Astrocyte of the cerebellum (primary cell): Measurements from ENCODE around the gene SLC35B2.

Experiments
- DNase-seq: peaks from one replicate; pipeline ENCODE4 v3.0.0-alpha.2; 2011; ENCODE audit warnings: low read depth
- H3K4me3 ChIP-seq: 2 replicates; pipeline ENCODE4 v1.5.1; 2011; ENCODE audit warnings: mild to moderate bottlenecking, low read depth, low read length, moderate library complexity
- CTCF ChIP-seq: IDR thresholded peaks from 2 replicates; pipeline ENCODE4 v1.5.1; 2012; ENCODE audit warnings: low read length, low read depth, moderate library complexity, mild to moderate bottlenecking; ENCODE audit errors: missing control alignments
- in situ Hi-C: cut with HindIII; loops from 2 replicates; pipeline ENCODE4 v1.10.0; 2017; ENCODE audit warnings: low sequenced_read_pairs

The SLC35B2 gene

GRCh38 chr6:44278315-44278714, 21.0 kb upstream of the SLC35B2 start:
- no peak for DNase-seq
- no peak overlapping the region for H3K4me3 ChIP-seq
- TF ChIP-seq CTCF: no peak
- in situ Hi-C loops: no loop called here

- no peak for TF ChIP-seq CTCF
- DNase-seq: no peak
- in situ Hi-C loops: no loop called here
- no peak overlapping the region for H3K4me3 ChIP-seq
Observed at GRCh38 chr6:44277763-44278162, 20.4 kb upstream of the SLC35B2 start.

GRCh38 chr6:44276667-44277640, 19.6 kb upstream of the SLC35B2 start:
- in situ Hi-C loops: no loop called here
- no peak overlapping the region for H3K4me3 ChIP-seq
- TF ChIP-seq CTCF: no peak
- no peak for DNase-seq

GRCh38 chr6:44275749-44276648, 18.7 kb upstream of the SLC35B2 start:
- no peak for DNase-seq
- no peak overlapping the region for H3K4me3 ChIP-seq
- no peak for TF ChIP-seq CTCF
- in situ Hi-C loops: no loop called here

- in situ Hi-C loops: no loop called here
Observed at GRCh38 chr6:44275271-44275748, 18.0 kb upstream of the SLC35B2 start.

More at GRCh38 chr6:44275271-44275748, 18.0 kb upstream of the SLC35B2 start:
- TF ChIP-seq CTCF: no peak
- DNase-seq: no peak
- no peak overlapping the region for H3K4me3 ChIP-seq
